OCI-LY7 (cell line): ENCODE results near the gene PDZD2. TPM values are rescaled to one million over a fixed set of nuclear protein-coding genes. Genes with fewer than 3 reads are reported as not detected.

Experiments used
- Bru-seq: library from RNA; stranded (reverse); fragments of 400-500 nt; gene quantifications from one replicate; lab custom pipeline; 2021; lab: Mats Ljungman, UMichigan
- BruChase-seq, 2 experiments: library from RNA; stranded (reverse); fragments of 400-500 nt; gene quantifications; one replicate each; lab custom pipeline; 2021; lab: Mats Ljungman, UMichigan
- BruUV-seq: library from RNA; stranded (reverse); fragments of 400-500 nt; replicated peaks from 2 replicates; lab custom pipeline; 2021; lab: Mats Ljungman, UMichigan
- CTCF ChIA-PET: fragments of 300-600 bp; sonication (Branson Sonifier 250); formaldehyde crosslinking; loops from one replicate; lab custom pipeline; 2022; ENCODE audit warnings: antibody characterized with exemption; ENCODE audit not compliant: unreplicated experiment; lab: Charles Lee
- POLR2A ChIA-PET: fragments of 300-600 bp; sonication (Branson Sonifier 250); formaldehyde crosslinking; loops from one replicate; lab custom pipeline; 2022; ENCODE audit warnings: antibody characterized with exemption; lab: Charles Lee
- DNase-seq: peaks from one replicate; pipeline ENCODE4 v3.0.0-alpha.2; 2015; ENCODE audit warnings: low spot score
- H2AFZ ChIP-seq: fragments of 200-600 bp; sonication (generic), shearing (Covaris generic); 2 replicates; pipeline ENCODE4 v1.6.1; 2014; ENCODE audit warnings: mild to moderate bottlenecking, antibody characterized with exemption, low read length, moderate library complexity
- H3K27ac ChIP-seq: fragments of 200-600 bp; sonication (generic); 2 replicates; pipeline ENCODE4 v1.5.1; 2014; ENCODE audit warnings: mixed run types, low read depth, mild to moderate bottlenecking, moderate library complexity, low read length, inconsistent platforms; ENCODE audit not compliant: poor library complexity, severe bottlenecking
- H3K36me3 ChIP-seq: fragments of 200-600 bp; sonication (generic); 2 replicates; pipeline ENCODE4 v1.6.1; 2014; ENCODE audit warnings: mild to moderate bottlenecking, antibody characterized with exemption, low read length, moderate library complexity, mixed read lengths; ENCODE audit not compliant: insufficient read depth
- H3K4me1 ChIP-seq: fragments of 200-600 bp; sonication (generic); 2 replicates; pipeline ENCODE4 v1.5.1; 2014; ENCODE audit warnings: mild to moderate bottlenecking, low read length; ENCODE audit not compliant: insufficient read depth, poor library complexity, severe bottlenecking
- H3K4me2 ChIP-seq: fragments of 200-600 bp; sonication (generic); 2 replicates; pipeline ENCODE4 v1.6.1; 2014; ENCODE audit warnings: mild to moderate bottlenecking, low read length
- H3K4me3 ChIP-seq: fragments of 200-600 bp; sonication (generic); 2 replicates; pipeline ENCODE4 v1.5.1; 2014; ENCODE audit warnings: mild to moderate bottlenecking, low read depth, low read length; ENCODE audit not compliant: poor library complexity, severe bottlenecking
- H3K79me2 ChIP-seq: fragments of 200-600 bp; sonication (generic); 2 replicates; pipeline ENCODE4 v1.6.1; 2016; ENCODE audit warnings: low read depth, mild to moderate bottlenecking, low read length, moderate library complexity, mixed read lengths; ENCODE audit not compliant: insufficient read depth
- H3K9me2 ChIP-seq: fragments of 200-600 bp; sonication (generic); 2 replicates; pipeline ENCODE4 v1.6.1; 2016; ENCODE audit warnings: mild to moderate bottlenecking, low read length, mixed read lengths; ENCODE audit not compliant: insufficient read depth
- H3K9me3 ChIP-seq: fragments of 200-600 bp; sonication (generic); 2 replicates; pipeline ENCODE4 v1.6.1; 2014; ENCODE audit warnings: mild to moderate bottlenecking, mixed run types, low read length, mixed read lengths
- H4K20me1 ChIP-seq: fragments of 200-600 bp; sonication (generic); 2 replicates; pipeline ENCODE4 v1.6.1; 2014; ENCODE audit warnings: mild to moderate bottlenecking, antibody characterized with exemption, low read length, moderate library complexity, mixed read lengths; ENCODE audit not compliant: insufficient read depth
- EZH2phosphoT487 ChIP-seq: fragments of 200-600 bp; sonication (generic); IDR thresholded peaks from 2 replicates; pipeline ENCODE4 v1.6.1; 2018; ENCODE audit warnings: low read depth, borderline replicate concordance, mild to moderate bottlenecking, mixed run types, antibody characterized with exemption, low read length, moderate library complexity, mixed read lengths
- intact Hi-C: fragments of 100-400 bp; cut with micrococcal nuclease; formaldehyde crosslinking; loops from one replicate; pipeline ENCODE4 v1.10.0; 2022; ENCODE audit not compliant: unreplicated experiment
- long read RNA-seq: library from polyadenylated mRNA; stranded (forward); transcript quantifications from one replicate; pipeline ENCODE4 v2.0.0, GENCODE V29; 2022
- total RNA-seq, 2 experiments: library from RNA; depleted of rRNA in 1 of 2; stranded (reverse); fragments of >200 nt in 1 of 2; shearing (Covaris generic) in 1 of 2; gene quantifications; 2 replicates each; pipeline ENCODE4 v1.2.3, GENCODE V29; 2014 to 2022
- TF ChIP-seq, protein P1 (sequence below): fragments of 200-600 bp; sonication (generic); conservative IDR thresholded peaks from 2 replicates; pipeline ENCODE4 v1.5.1; 2014; ENCODE audit warnings: mild to moderate bottlenecking, antibody characterized with exemption, low read length, moderate library complexity, mixed read lengths

The PDZD2 gene
- total RNA-seq (2014; rRNA removed; shearing (Covaris generic)), result 7.2 and 8.6 TPM in 2 replicates
- 10.4 and 10.6 TPM in 2 replicates for total RNA-seq (2022)
- percentile 38 among the genes with signal in this experiment for Bru-seq, nascent RNA
- BruChase-seq, experiment 1, labeled RNA remaining after a 6-hour chase, result percentile 35 among the genes with signal in this experiment
- BruChase-seq, experiment 2, labeled RNA remaining after a 2-hour chase, result percentile 38 among the genes with signal in this experiment
- long read RNA-seq, partial matches to known transcripts, result 3 of 22 reads
- long read RNA-seq, other reads (novel, unspliced or antisense), result 19 of 22 reads

DNA sequence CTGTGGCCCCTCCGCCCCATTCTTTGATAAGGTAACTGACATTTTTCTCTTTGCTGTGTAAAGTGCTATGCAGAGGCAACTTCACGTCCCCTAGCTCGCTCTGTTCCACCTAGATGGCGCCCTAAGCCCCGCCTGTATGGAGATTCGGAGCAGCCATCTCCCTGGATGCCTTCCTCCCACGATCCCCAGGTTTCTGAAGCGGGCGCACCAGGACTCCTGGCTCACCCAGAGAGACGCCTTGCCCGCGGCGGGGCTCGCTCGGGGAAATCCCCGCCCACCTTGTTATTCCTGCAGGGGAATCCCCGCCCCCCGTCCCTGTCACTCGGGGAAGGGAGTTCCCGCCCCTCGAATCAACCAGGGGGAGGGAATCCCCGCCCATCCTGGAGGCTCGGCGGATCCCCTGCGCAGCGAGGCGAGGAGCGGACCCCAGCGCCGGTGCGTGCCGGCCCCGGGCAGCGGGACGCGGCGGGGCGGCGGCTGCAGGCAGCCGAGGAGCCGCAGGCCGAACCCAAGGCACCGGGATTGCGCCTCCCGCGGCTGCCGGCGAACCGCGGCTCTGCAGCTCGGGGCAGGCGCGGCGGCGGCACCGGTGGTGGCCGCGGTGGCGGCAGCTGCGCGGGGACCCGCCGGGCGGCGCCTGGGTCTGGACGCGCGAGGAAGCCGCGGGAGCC lies at the start of gene PDZD2:
Gene PDZD2, plus strand, starts transcription at position 384 of the 671 bp plus-strand sequence.
- peak within 1 kb of the TSS; percentile 68 for H3K4me3 ChIP-seq
- H3K79me2 ChIP-seq, result no peaks in the 10 kb centered on the region
- peaks cover 2% of the 10 kb centered on the region for H3K4me1 ChIP-seq
- H3K27ac ChIP-seq, result no peak within 1 kb of the TSS
- DNase-seq, result peak; percentile 43
- intact Hi-C loops, result no loop called here
- no peaks in the 10 kb centered on the region for H4K20me1 ChIP-seq
- ChIA-PET POLR2A (interaction anchor here (1.1 kb wide), 1 partner anchor 9 kb away, joined by 6 read pairs; no protein-coding TSS in a partner anchor), CTCF (interaction anchor here (0.8 kb wide), 1 partner anchor 9 kb away, joined by 3 read pairs; no protein-coding TSS in a partner anchor)
- H2AFZ ChIP-seq, result peak within 1 kb of the TSS; percentile 88
- peak within 1 kb of the TSS; percentile 70 for H3K4me2 ChIP-seq
- H3K9me3 ChIP-seq, result no peaks in the 10 kb centered on the region
- no peaks in the 10 kb centered on the region for H3K36me3 ChIP-seq
- no TSS peak for BruUV-seq
- TF ChIP-seq EZH2phosphoT487, result no peak
- TF ChIP-seq, protein P1, sequence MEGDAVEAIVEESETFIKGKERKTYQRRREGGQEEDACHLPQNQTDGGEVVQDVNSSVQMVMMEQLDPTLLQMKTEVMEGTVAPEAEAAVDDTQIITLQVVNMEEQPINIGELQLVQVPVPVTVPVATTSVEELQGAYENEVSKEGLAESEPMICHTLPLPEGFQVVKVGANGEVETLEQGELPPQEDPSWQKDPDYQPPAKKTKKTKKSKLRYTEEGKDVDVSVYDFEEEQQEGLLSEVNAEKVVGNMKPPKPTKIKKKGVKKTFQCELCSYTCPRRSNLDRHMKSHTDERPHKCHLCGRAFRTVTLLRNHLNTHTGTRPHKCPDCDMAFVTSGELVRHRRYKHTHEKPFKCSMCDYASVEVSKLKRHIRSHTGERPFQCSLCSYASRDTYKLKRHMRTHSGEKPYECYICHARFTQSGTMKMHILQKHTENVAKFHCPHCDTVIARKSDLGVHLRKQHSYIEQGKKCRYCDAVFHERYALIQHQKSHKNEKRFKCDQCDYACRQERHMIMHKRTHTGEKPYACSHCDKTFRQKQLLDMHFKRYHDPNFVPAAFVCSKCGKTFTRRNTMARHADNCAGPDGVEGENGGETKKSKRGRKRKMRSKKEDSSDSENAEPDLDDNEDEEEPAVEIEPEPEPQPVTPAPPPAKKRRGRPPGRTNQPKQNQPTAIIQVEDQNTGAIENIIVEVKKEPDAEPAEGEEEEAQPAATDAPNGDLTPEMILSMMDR, result peak; percentile 72
- H3K9me2 ChIP-seq, result no peaks in the 10 kb centered on the region

DNA sequence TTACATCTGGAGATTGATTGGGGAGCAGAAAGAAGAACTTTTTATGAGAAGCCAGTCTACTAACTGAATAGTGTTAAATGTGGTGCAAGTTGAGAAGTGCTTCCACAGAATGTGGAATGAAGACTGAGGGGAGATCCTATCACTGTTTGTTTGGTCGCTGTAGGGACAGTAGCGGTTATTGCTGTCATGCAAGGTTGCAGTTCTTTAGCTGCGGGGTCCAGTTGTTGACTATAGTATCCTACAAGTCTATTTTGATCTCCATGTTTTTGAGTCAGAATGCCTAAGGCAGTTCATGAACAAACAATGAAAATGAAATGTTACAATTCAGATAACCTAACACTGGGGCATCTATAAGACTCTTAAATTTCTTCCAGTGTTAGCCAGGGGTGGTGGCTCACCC lies 45.3 kb upstream of the PDZD2 start:
- ChIA-PET CTCF (no interaction called here), POLR2A (no interaction called here)
- Histone ChIP-seq H3K9me3 (no peaks in the 10 kb centered on the region), H3K4me3 (no peak overlapping the region), H3K27ac (no peak overlapping the region), H3K79me2 (no peaks in the 10 kb centered on the region), H3K4me2 (no peak overlapping the region), H3K36me3 (no peaks in the 10 kb centered on the region), H3K4me1 (no peaks in the 10 kb centered on the region), H3K9me2 (no peaks in the 10 kb centered on the region), H4K20me1 (no peaks in the 10 kb centered on the region), H2AFZ (no peak overlapping the region)
- intact Hi-C loops, result no loop called here
- BruUV-seq, result no TSS peak
- no peak for DNase-seq
- TF ChIP-seq, protein P1, result no peak
- no peak for TF ChIP-seq EZH2phosphoT487

DNA sequence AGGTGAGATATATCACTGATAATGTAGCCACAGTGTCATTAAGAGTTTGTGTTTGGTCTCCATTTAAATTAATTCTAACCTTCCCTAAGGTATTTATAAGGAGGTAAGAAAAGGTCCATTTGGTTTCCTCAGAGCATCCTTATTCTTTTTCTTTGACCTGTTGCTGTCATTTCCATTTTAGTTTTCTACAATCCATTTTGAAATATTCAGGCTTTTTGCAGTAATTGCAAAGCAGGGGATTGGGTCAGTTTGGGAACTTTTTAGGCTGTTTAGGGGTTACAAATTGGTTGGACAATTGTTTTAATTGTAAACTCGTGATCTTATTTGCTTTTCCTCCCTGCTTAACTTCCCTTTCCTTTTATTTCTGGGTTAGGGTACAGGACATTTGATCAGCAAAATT lies 42.6 kb upstream of the PDZD2 start:
- H3K27ac ChIP-seq, result no peak overlapping the region
- H3K4me3 ChIP-seq, result no peak overlapping the region
- ChIA-PET POLR2A (no interaction called here), CTCF (no interaction called here)
- H4K20me1 ChIP-seq, result no peaks in the 10 kb centered on the region
- no peaks in the 10 kb centered on the region for H3K9me2 ChIP-seq
- no peak overlapping the region for H3K4me2 ChIP-seq
- no peak for DNase-seq
- TF ChIP-seq, protein P1, result no peak
- no peak for TF ChIP-seq EZH2phosphoT487
- no TSS peak for BruUV-seq
- intact Hi-C loops, result no loop called here
- H3K79me2 ChIP-seq, result no peaks in the 10 kb centered on the region
- H3K4me1 ChIP-seq, result peaks cover 4% of the 10 kb centered on the region
- no peak overlapping the region for H2AFZ ChIP-seq
- H3K9me3 ChIP-seq, result no peaks in the 10 kb centered on the region
- H3K36me3 ChIP-seq, result no peaks in the 10 kb centered on the region
